ENCODE data around the gene PACSIN1. TPM values are rescaled to one million over a fixed set of nuclear protein-coding genes. Genes with fewer than 3 reads are reported as not detected.

The PACSIN1 gene
- total RNA-seq, 4 donors from 2014 or later, result 1.2 TPM; not detected in 2

DNA sequence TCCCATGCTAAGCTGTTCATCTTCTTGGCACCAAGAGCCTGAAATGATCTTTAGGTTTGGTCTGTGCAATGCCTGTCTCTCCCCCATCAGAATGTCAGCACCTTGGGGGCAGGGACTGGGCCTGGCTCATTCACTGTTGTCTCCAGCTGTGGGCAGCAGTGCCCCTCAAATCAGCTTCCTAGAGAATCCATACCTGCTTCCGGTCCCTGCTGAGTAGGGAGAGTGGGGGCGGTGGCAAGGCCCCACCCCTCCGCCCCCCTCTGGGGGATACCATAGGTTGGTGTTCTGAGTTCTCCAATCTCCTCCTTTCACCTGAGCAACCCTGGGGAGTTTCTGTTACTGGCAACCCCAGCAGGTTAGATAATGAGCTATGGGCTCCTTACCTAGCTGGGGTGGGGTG, 109.5 kb downstream of the PACSIN1 start:
- WGBS, 2 donors (ENCODE audit: low coverage in 1 of 2), result no CpG with 5 or more reads among the region's 3 CpGs
- Histone ChIP-seq H3K27ac (no peak overlapping the region), H3K4me1 (no peaks in the 10 kb centered on the region), H3K36me3 (no peaks in the 10 kb centered on the region), H3K4me3 (no peak overlapping the region), H3K9me3 (no peaks in the 10 kb centered on the region), H3K27me3 (peaks cover 25% of the 10 kb centered on the region)
- no peak for ATAC-seq
- TF ChIP-seq POLR2AphosphoS5 (IDR thresholded peaks at IDR 0.05) (no peak), POLR2A (IDR thresholded peaks at IDR 0.05) (no peak), EP300 (IDR thresholded peaks at IDR 0.05) (no peak)
- TF ChIP-seq, protein P1, sequence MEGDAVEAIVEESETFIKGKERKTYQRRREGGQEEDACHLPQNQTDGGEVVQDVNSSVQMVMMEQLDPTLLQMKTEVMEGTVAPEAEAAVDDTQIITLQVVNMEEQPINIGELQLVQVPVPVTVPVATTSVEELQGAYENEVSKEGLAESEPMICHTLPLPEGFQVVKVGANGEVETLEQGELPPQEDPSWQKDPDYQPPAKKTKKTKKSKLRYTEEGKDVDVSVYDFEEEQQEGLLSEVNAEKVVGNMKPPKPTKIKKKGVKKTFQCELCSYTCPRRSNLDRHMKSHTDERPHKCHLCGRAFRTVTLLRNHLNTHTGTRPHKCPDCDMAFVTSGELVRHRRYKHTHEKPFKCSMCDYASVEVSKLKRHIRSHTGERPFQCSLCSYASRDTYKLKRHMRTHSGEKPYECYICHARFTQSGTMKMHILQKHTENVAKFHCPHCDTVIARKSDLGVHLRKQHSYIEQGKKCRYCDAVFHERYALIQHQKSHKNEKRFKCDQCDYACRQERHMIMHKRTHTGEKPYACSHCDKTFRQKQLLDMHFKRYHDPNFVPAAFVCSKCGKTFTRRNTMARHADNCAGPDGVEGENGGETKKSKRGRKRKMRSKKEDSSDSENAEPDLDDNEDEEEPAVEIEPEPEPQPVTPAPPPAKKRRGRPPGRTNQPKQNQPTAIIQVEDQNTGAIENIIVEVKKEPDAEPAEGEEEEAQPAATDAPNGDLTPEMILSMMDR (IDR thresholded peaks at IDR 0.05), result no peak

DNA sequence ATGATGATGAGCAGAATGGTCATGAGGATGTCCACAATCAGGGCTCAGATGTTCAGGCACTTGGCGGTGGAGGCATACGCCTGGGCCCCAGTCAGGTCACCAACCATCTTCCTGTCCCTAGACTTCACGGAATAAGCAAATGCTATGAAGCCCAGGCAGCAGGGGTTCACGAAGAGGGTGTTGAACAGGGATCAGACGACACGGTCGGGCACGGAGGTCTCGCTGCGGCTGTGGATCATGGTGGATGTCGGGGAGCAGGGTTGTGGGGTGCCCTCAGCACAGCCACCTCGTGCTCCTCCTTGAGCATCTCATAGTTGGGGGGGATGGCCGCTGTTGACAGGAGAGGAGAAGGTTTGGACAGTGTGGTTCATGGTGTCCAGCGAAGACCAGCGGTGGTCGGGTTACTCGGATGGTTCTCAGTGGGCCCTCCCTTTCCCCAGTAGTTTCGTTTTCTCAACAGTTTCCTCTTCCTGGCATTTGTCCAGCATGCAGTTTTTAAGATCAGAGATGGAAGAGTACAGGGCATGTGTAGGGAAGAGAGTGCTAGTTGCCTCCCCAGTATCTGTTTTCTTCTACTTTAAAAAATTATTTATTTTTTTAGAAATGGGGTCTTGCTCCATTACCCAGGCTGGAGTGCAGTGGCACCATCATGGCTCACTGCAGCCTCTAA, 110.5 kb downstream of the PACSIN1 start:
- Histone ChIP-seq H3K9me3 (no peaks in the 10 kb centered on the region), H3K27ac (no peak overlapping the region), H3K4me1 (no peaks in the 10 kb centered on the region), H3K36me3 (peaks cover 0 to under 1% of the 10 kb centered on the region in 2 donors), H3K4me3 (no peak overlapping the region), H3K27me3 (peaks cover 14% of the 10 kb centered on the region)
- ATAC-seq, result no peak
- 76% methylated on average over 5 of the region's 18 CpGs for WGBS, 2 donors (ENCODE audit: low coverage in 1 of 2)
- TF ChIP-seq EP300 (IDR thresholded peaks at IDR 0.05), result no peak
- no peak for TF ChIP-seq POLR2AphosphoS5 (IDR thresholded peaks at IDR 0.05)
- no peak for TF ChIP-seq POLR2A (IDR thresholded peaks at IDR 0.05)
- TF ChIP-seq, protein P1 (IDR thresholded peaks at IDR 0.05), result no peak

DNA sequence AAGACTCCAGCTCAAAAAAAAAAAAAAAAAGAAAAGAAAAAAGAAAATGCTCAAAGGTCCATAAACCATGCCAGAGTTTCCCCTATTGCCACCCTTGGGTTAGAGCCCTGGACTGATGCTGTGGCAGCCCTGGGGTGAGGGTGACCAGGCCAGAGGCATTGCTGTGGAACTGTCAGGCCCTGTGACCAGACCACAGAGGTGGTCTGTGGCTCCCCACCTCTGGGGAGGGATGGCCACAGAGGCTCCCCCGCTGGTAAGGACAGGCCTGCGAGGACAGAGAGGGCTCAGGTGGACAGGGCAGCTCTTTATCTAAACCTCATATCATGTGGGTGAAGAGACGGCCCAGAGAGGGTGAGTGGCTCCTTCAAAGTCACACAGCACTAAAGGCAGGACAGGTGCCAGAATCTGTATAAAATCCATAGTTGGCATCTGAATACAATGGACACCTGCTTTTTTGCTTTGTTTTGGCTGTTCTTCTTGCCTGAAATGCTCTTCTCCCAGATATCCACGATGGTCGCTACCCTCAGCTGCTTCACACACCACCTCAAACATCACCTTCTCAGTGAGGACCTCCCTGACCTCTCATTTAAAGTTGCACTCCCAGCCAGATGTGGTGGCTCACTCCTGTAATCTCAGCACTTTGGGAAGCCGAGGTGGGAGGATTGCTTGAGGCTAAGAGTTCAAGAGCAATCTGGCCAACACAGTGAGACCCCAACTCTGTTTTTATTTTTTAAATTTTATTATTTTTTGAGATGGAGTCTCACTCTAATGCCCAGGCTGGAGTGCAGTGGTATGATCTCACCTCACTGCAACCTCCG, 112.8 kb downstream of the PACSIN1 start:
- Histone ChIP-seq H3K4me3 (no peak overlapping the region), H3K9me3 (no peaks in the 10 kb centered on the region), H3K4me1 (no peaks in the 10 kb centered on the region), H3K27ac (no peak overlapping the region), H3K36me3 (peaks cover 0 to 13% of the 10 kb centered on the region in 2 donors), H3K27me3 (no peaks in the 10 kb centered on the region)
- no peak for TF ChIP-seq POLR2AphosphoS5 (IDR thresholded peaks at IDR 0.05)
- TF ChIP-seq, protein P1 (IDR thresholded peaks at IDR 0.05), result no peak
- no peak for TF ChIP-seq POLR2A (IDR thresholded peaks at IDR 0.05)
- TF ChIP-seq EP300 (IDR thresholded peaks at IDR 0.05), result no peak
- WGBS, 2 donors (ENCODE audit: low coverage in 1 of 2), result 93% methylated on average over 2 to 4 of the region's 7 CpGs
- ATAC-seq, result no peak

DNA sequence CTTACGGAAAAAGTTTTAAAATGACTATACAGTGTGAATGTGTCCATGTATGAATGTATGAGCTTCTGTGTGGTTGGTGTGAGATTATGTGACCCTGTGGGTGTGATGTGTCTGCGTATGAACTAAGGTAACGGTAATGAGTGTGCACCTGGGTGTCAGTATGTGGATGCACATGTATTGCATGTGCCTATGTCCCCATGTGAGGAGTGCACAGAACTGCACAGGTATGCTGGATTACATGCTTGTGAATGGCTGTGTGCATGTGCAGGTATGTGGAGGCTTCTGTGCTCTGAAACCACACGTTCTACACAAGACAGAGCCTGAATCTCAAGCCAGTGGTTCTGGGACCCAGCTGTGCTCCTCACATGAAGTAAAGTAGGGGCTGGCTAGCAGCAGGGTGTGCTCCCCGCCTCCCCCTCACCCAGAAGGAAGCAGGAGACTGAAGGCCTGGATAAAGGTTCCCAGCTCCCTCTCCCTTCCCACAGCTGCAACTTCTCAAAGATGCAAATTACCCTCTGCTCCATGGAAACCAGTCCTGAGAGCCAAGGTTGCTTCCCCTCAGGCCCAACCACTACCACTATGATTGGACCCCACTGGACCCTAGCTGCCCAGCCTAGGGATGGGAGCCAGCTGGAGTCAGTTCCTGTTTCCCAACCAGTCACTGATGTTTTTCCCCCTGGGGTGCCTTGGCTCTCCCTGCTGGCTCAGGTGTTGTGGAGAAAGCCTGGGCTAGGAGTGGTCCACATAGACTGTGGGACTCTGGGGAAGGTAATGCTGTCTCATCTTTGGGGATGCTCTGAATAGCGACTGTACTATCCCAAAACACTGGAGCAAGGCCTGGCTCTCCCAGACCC, 115.1 kb downstream of the PACSIN1 start:
- Histone ChIP-seq H3K27ac (no peak overlapping the region), H3K27me3 (no peaks in the 10 kb centered on the region), H3K4me3 (no peak overlapping the region), H3K36me3 (peaks cover 0 to 13% of the 10 kb centered on the region in 2 donors), H3K4me1 (peaks cover 0 to 15% (median 0%) of the 10 kb centered on the region in 3 donors), H3K9me3 (no peaks in the 10 kb centered on the region)
- ATAC-seq, result no peak
- no peak for TF ChIP-seq POLR2A (IDR thresholded peaks at IDR 0.05)
- TF ChIP-seq EP300 (IDR thresholded peaks at IDR 0.05), result no peak
- TF ChIP-seq, protein P1 (IDR thresholded peaks at IDR 0.05), result no peak
- no peak for TF ChIP-seq POLR2AphosphoS5 (IDR thresholded peaks at IDR 0.05)
- 66 to 82% methylated on average over 4 to 5 of the region's 6 CpGs for WGBS, 2 donors (ENCODE audit: low coverage in 1 of 2)
